ENCODE measurements around the gene POGLUT3. TPM values are rescaled to one million over a fixed set of nuclear protein-coding genes. Genes with fewer than 3 reads are reported as not detected.

POGLUT3 gene, protein sequence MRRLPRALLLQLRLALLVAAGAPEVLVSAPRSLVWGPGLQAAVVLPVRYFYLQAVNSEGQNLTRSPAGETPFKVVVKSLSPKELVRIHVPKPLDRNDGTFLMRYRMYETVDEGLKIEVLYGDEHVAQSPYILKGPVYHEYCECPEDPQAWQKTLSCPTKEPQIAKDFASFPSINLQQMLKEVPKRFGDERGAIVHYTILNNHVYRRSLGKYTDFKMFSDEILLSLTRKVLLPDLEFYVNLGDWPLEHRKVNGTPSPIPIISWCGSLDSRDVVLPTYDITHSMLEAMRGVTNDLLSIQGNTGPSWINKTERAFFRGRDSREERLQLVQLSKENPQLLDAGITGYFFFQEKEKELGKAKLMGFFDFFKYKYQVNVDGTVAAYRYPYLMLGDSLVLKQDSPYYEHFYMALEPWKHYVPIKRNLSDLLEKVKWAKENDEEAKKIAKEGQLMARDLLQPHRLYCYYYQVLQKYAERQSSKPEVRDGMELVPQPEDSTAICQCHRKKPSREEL
- 10 to 100 TPM; 24.1 to 50.4 (median 43.3) TPM for total RNA-seq (2021; fragmentation: NEBNext Ultra II Directional; extraction: Animal tissue kit (Norgen Biotek cat#: 25700))
- long read RNA-seq, full-length matches to known transcripts, result 25 of 48 reads
- long read RNA-seq, partial matches to known transcripts, result 2 of 48 reads
- long read RNA-seq, other reads (novel, unspliced or antisense), result 21 of 48 reads

- Mint-ChIP-seq H3K4me1 (ENCODE audit: low read depth) (peaks cover 46% of the 10 kb centered on the region), H3K9me3 (no peaks in the 10 kb centered on the region), H3K36me3 (ENCODE audit: low read depth) (peaks cover 7% of the 10 kb centered on the region; the same call in 1 of the 2 replicates), H3K27me3 (ENCODE audit: insufficient read depth) (peaks cover 2% of the 10 kb centered on the region), H3K27ac (peak within 1 kb of the TSS; percentile 100), H3K4me3 (peak within 1 kb of the TSS; percentile 97)
- DNase-seq, result peak; percentile 23
- TF ChIP-seq, protein P1, sequence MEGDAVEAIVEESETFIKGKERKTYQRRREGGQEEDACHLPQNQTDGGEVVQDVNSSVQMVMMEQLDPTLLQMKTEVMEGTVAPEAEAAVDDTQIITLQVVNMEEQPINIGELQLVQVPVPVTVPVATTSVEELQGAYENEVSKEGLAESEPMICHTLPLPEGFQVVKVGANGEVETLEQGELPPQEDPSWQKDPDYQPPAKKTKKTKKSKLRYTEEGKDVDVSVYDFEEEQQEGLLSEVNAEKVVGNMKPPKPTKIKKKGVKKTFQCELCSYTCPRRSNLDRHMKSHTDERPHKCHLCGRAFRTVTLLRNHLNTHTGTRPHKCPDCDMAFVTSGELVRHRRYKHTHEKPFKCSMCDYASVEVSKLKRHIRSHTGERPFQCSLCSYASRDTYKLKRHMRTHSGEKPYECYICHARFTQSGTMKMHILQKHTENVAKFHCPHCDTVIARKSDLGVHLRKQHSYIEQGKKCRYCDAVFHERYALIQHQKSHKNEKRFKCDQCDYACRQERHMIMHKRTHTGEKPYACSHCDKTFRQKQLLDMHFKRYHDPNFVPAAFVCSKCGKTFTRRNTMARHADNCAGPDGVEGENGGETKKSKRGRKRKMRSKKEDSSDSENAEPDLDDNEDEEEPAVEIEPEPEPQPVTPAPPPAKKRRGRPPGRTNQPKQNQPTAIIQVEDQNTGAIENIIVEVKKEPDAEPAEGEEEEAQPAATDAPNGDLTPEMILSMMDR (IDR thresholded peaks at IDR 0.05), result no peak; the same call in 1 of the 2 replicates
Observed at GRCh38 chr11:108498046-108498815, at the start of gene POGLUT3. Gene POGLUT3 (minus strand): TSS chr11:108498384. CDS start chr11:108498366, 18 bp downstream.

GRCh38 chr11:108545909-108546501, 47.8 kb upstream of the POGLUT3 start:
- H3K4me3 Mint-ChIP-seq, result no peak overlapping the region
- TF ChIP-seq, protein P1 (IDR thresholded peaks at IDR 0.05), result no peak
- no peak overlapping the region for H3K27ac Mint-ChIP-seq
- H3K4me1 Mint-ChIP-seq (ENCODE audit: low read depth), result peaks cover 16% of the 10 kb centered on the region; the same call in 1 of the 2 replicates
- H3K36me3 Mint-ChIP-seq (ENCODE audit: low read depth), result no peaks in the 10 kb centered on the region
- no peak for DNase-seq
- H3K9me3 Mint-ChIP-seq, result no peaks in the 10 kb centered on the region
- H3K27me3 Mint-ChIP-seq (ENCODE audit: insufficient read depth), result peaks cover 17% of the 10 kb centered on the region

DNA sequence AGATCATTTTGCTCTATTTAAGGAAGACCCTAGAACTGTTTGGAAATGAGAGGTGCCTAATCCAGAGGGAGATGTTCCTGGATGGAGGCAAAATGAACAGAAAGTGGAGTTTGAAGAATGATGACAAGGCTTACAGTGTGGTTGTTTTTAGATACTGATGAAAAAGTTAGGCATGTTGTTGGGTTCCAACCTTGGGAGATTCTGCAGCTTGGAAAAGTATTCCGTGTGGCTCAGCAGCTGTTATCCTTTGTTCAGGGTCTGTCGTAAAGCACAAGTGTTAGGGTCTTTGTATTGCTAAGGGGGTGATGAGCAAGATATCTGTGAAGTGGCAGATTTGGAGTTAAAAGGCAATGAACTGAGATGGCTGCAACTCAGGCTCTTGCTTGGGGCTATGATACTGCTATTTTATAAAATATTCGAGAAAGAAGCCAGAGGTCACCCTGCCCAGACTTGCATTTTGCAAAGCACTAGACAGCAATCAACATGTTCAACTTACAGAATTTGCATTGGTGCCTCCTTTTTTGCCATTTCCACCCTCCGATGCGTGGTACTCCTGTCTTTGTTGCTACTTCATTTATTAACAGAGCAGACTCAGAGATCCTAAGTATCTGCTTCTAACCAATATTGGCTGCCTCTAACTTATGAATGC, 45.3 kb upstream of the POGLUT3 start:
- no peak for DNase-seq
- TF ChIP-seq, protein P1 (IDR thresholded peaks at IDR 0.05), result no peak
- H3K27me3 Mint-ChIP-seq (ENCODE audit: insufficient read depth), result peaks cover 25% of the 10 kb centered on the region
- H3K4me1 Mint-ChIP-seq (ENCODE audit: low read depth), result peaks cover 14% of the 10 kb centered on the region; the same call in 1 of the 2 replicates
- H3K36me3 Mint-ChIP-seq (ENCODE audit: low read depth), result no peaks in the 10 kb centered on the region
- H3K27ac Mint-ChIP-seq, result no peak overlapping the region
- no peaks in the 10 kb centered on the region for H3K9me3 Mint-ChIP-seq
- no peak overlapping the region; the same call in 1 of the 2 replicates for H3K4me3 Mint-ChIP-seq

DNA sequence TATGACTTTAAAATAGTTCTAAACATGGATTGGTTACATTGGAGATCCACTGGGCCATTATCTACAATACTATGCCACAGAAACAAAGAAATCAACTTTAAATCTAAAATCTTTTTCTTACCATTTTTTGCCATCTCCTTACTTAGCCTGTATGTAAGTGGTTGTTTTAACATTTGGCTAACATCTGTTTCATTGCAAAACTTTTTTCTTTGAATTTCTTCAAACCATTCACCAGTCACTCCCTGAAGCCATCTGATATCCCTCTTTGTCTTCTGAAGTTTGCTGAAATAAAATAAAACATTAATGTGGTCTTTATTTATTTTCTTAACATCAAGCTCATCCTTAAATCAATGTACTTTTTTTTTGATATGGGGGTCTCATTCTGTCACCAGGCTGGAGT, 43.3 kb upstream of the POGLUT3 start:
- Mint-ChIP-seq H3K27me3 (ENCODE audit: insufficient read depth) (peaks cover 34% of the 10 kb centered on the region), H3K27ac (no peak overlapping the region), H3K4me3 (no peak overlapping the region)

More for the DNA sequence above, 43.3 kb upstream of the POGLUT3 start:
- DNase-seq, result no peak
- H3K9me3 Mint-ChIP-seq, result no peaks in the 10 kb centered on the region
- H3K4me1 Mint-ChIP-seq (ENCODE audit: low read depth), result peaks cover 10% of the 10 kb centered on the region; the same call in 1 of the 2 replicates
- TF ChIP-seq, protein P1 (IDR thresholded peaks at IDR 0.05), result no peak
- H3K36me3 Mint-ChIP-seq (ENCODE audit: low read depth), result no peaks in the 10 kb centered on the region

Data from HFFc6 (cell line).